UCSD-AML1 (cell line): ENCODE measurements around the gene MB21D2.

Experiments used
- DNase-seq: peaks from one replicate; lab custom pipeline; 2025; ENCODE audit not compliant: unreplicated experiment; lab: John Stamatoyannopoulos, UW

MB21D2 gene

GRCh38 chr3:192892981-192893700, 24.5 kb downstream of the MB21D2 start:
- peak; percentile 35 for DNase-seq

- no peak for DNase-seq
Observed at GRCh38 chr3:192890347-192891335, 27.0 kb downstream of the MB21D2 start.

- no peak for DNase-seq
Observed at GRCh38 chr3:192889679-192890078, 28.0 kb downstream of the MB21D2 start.

GRCh38 chr3:192888190-192888589, 29.5 kb downstream of the MB21D2 start:
- DNase-seq = no peak

GRCh38 chr3:192887701-192888100, 30.0 kb downstream of the MB21D2 start:
- DNase-seq = no peak

- no peak for DNase-seq
Observed at GRCh38 chr3:192887047-192887446, 30.6 kb downstream of the MB21D2 start.

GRCh38 chr3:192884777-192885773, 32.6 kb downstream of the MB21D2 start:
- DNase-seq = no peak

- DNase-seq = no peak
Observed at GRCh38 chr3:192883512-192883911, 34.1 kb downstream of the MB21D2 start.

- DNase-seq = no peak
Observed at GRCh38 chr3:192881159-192881786, 36.4 kb downstream of the MB21D2 start.

- DNase-seq = no peak
Observed at GRCh38 chr3:192880313-192880712, 37.3 kb downstream of the MB21D2 start.

GRCh38 chr3:192879346-192880031, 38.2 kb downstream of the MB21D2 start:
- no peak for DNase-seq

GRCh38 chr3:192875971-192876565, 41.6 kb downstream of the MB21D2 start:
- DNase-seq = no peak

GRCh38 chr3:192870822-192871221, 46.8 kb downstream of the MB21D2 start:
- no peak for DNase-seq

GRCh38 chr3:192869131-192870031, 48.3 kb downstream of the MB21D2 start:
- no peak for DNase-seq

GRCh38 chr3:192867645-192868044, 50.0 kb downstream of the MB21D2 start:
- no peak for DNase-seq

GRCh38 chr3:192866804-192867203, 50.9 kb downstream of the MB21D2 start:
- DNase-seq = no peak

GRCh38 chr3:192864941-192865340, 52.7 kb downstream of the MB21D2 start:
- no peak for DNase-seq

- no peak for DNase-seq
Observed at GRCh38 chr3:192863091-192863420, 54.6 kb downstream of the MB21D2 start.
